Stomach (tissue), 9 donors: ENCODE results near the gene P4HB. TPM values are rescaled to one million over a fixed set of nuclear protein-coding genes. Genes with fewer than 3 reads are reported as not detected.

Experiments
- DNase-seq, 2 donors: peaks; one replicate each; pipeline versions ENCODE4 v3.0.0 to v3.0.0-alpha.2; 2013 to 2019
- H3K27ac ChIP-seq, 5 donors: fragments of 200-600 bp in 4 of 5; sonication (generic) in 4 of 5; one replicate each; pipeline ENCODE4 v1.5.1; 2013 to 2019; ENCODE audit warnings: mild to moderate bottlenecking in 1 of 5, moderate library complexity in 1 of 5
- H3K27me3 ChIP-seq, 3 donors: fragments of 200-600 bp; sonication (generic); one replicate each; pipeline ENCODE4 v1.5.1; 2017 to 2019; ENCODE audit warnings: mixed run types in 1 of 3
- H3K36me3 ChIP-seq, 4 donors: fragments of 200-600 bp; sonication (generic); 1 replicate in 3 of 4; 2 replicates in 1 of 4; pipeline ENCODE4 v1.5.1; 2016 to 2019
- H3K4me1 ChIP-seq, 4 donors: fragments of 200-600 bp; sonication (generic); one replicate each; pipeline ENCODE4 v1.5.1; 2016 to 2019
- H3K4me3 ChIP-seq, 4 donors: fragments of 200-600 bp; sonication (generic) in 3 of 4; one replicate each; pipeline ENCODE4 v1.5.1; 2016 to 2019; ENCODE audit warnings: mild to moderate bottlenecking in 1 of 4
- H3K9me3 ChIP-seq, 4 donors: fragments of 200-600 bp; sonication (generic); one replicate each; pipeline ENCODE4 v1.5.1; 2016 to 2019
- CTCF ChIP-seq, 7 experiments: fragments of 450-650 bp in 4 of 7; fragments of 200-600 bp in 3 of 7; sonication (generic) in 3 of 7; IDR thresholded peaks; one replicate each; pipeline ENCODE4 v1.5.1; 2016 to 2019; ENCODE audit warnings: antibody characterized with exemption in 7 of 7, control low read depth in 2 of 7, mild to moderate bottlenecking in 1 of 7
- EP300 ChIP-seq: sonication (generic); formaldehyde crosslinking; IDR thresholded peaks from one replicate; pipeline ENCODE4 v1.6.1; 2017; ENCODE audit warnings: antibody characterized with exemption
- POLR2A ChIP-seq, 4 donors: fragments of 450-650 bp; IDR thresholded peaks; one replicate each; pipeline ENCODE4 v1.6.1; 2016; ENCODE audit warnings: antibody characterized with exemption in 4 of 4, control low read depth in 2 of 4, mild to moderate bottlenecking in 1 of 4, moderate library complexity in 1 of 4
- POLR2AphosphoS5 ChIP-seq, 3 donors: sonication (generic); formaldehyde crosslinking; IDR thresholded peaks; one replicate each; pipeline ENCODE4 v1.6.1; 2016; ENCODE audit warnings: antibody characterized with exemption in 3 of 3
- WGBS, 5 donors: extraction: QIAGEN DNeasy Blood & Tissue Kit in 3 of 5; methylation state at CpG; one replicate each; pipeline versions ENCODE4 v1.1.5 to v1.1.7; 2013 to 2018; 5-methylcytosine and 5-hydroxymethylcytosine counted together
- intact Hi-C: fragments of 100-400 bp; cut with DNase I; formaldehyde crosslinking; loops from one replicate; pipeline ENCODE4 v1.15.1; 2023; ENCODE audit warnings: low total_unique reads
- polyA plus RNA-seq, 3 donors: library from polyadenylated mRNA; stranded (reverse); fragments of 200-250 nt; gene quantifications; one replicate each; pipeline ENCODE4 v1.2.3, GENCODE V29; 2013
- total RNA-seq, 5 donors: library from RNA; depleted of rRNA; stranded (reverse); fragments of >200 nt; gene quantifications; one replicate each; pipeline versions ENCODE4 v1.1.0 to v1.2.3, GENCODE V29; 2014 to 2016
- donor health status: healthy with polysubstance abuse.
- donor health status: Bipolar disorder and iron deficiency.
- donor health status: healthy.

Gene P4HB
- total and polyA plus RNA-seq, 8 donors = 401 to 1,308 (median 619) TPM

GRCh38 chr17:81821147-81821546 lies 39.2 kb downstream of the P4HB start:
- no peak for TF ChIP-seq POLR2A (IDR thresholded peaks at IDR 0.05)
- no peak for TF ChIP-seq CTCF (IDR thresholded peaks at IDR 0.05)
- TF ChIP-seq POLR2AphosphoS5 (IDR thresholded peaks at IDR 0.05) = no peak
- no peak for TF ChIP-seq EP300
- peaks cover 0 to 20% (median 0%) of the 10 kb centered on the region in 3 donors for H3K27me3 ChIP-seq
- no peak overlapping the region for H3K4me3 ChIP-seq
- H3K27ac ChIP-seq = peak overlapping the region; percentile 76 to 93 (median 87)
- H3K9me3 ChIP-seq = no peaks in the 10 kb centered on the region
- DNase-seq = no peak
- 68 to 84% (median 79%) methylated on average over 6 to 8 of the region's 8 CpGs for whole genome bisulfite sequencing, 5 donors
- H3K36me3 ChIP-seq = peaks cover 0 to 28% (median 26%) of the 10 kb centered on the region in 4 donors
- intact Hi-C loops = no loop called here
- H3K4me1 ChIP-seq = peaks cover 16 to 32% (median 20%) of the 10 kb centered on the region in 4 donors

GRCh38 chr17:81819708-81820107 lies 40.6 kb downstream of the P4HB start:
- no peak for TF ChIP-seq EP300
- no peak for TF ChIP-seq POLR2AphosphoS5 (IDR thresholded peaks at IDR 0.05)
- no peak for TF ChIP-seq POLR2A (IDR thresholded peaks at IDR 0.05)
- TF ChIP-seq CTCF (IDR thresholded peaks at IDR 0.05) = no peak
- Histone ChIP-seq H3K27me3 (peaks cover 0 to 28% (median 0%) of the 10 kb centered on the region in 3 donors), H3K9me3 (no peaks in the 10 kb centered on the region), H3K27ac (no peak overlapping the region), H3K4me1 (peaks cover 16 to 39% (median 25%) of the 10 kb centered on the region in 4 donors), H3K4me3 (no peak overlapping the region), H3K36me3 (peaks cover 0 to 25% (median 24%) of the 10 kb centered on the region in 4 donors)
- whole genome bisulfite sequencing, 5 donors = 39 to 49% (median 44%) methylated on average over 7 to 13 of the region's 13 CpGs
- intact Hi-C loops = no loop called here
- no peak for DNase-seq

GRCh38 chr17:81817758-81818147 lies 42.6 kb downstream of the P4HB start:
- Histone ChIP-seq H3K4me1 (peaks cover 16 to 32% (median 23%) of the 10 kb centered on the region in 4 donors), H3K4me3 (no peak overlapping the region), H3K27me3 (peaks cover 0 to 43% (median 3%) of the 10 kb centered on the region in 3 donors), H3K27ac (no peak overlapping the region), H3K9me3 (no peaks in the 10 kb centered on the region), H3K36me3 (peaks cover 0 to 5% (median 4%) of the 10 kb centered on the region in 4 donors)
- intact Hi-C loops = no loop called here
- DNase-seq = no peak
- TF ChIP-seq POLR2A (IDR thresholded peaks at IDR 0.05) (no peak), POLR2AphosphoS5 (IDR thresholded peaks at IDR 0.05) (no peak), CTCF (IDR thresholded peaks at IDR 0.05) (no peak), EP300 (no peak)
- WGBS, 5 donors = 54 to 66% (median 60%) methylated on average over 7 of the region's 7 CpGs

- intact Hi-C loops = no loop called here
Observed at GRCh38 chr17:81815646-81815986, 44.7 kb downstream of the P4HB start.

More at GRCh38 chr17:81815646-81815986, 44.7 kb downstream of the P4HB start:
- DNase-seq = peak in 1 of 2 donors; percentile 76
- 40 to 59% (median 44%) methylated on average over 2 of the region's 2 CpGs for WGBS, 5 donors
- peaks cover 0 to 14% (median 5%) of the 10 kb centered on the region in 4 donors for H3K4me1 ChIP-seq
- H3K4me3 ChIP-seq = no peak overlapping the region
- H3K27me3 ChIP-seq = peaks cover 0 to 65% (median 16%) of the 10 kb centered on the region in 3 donors
- H3K9me3 ChIP-seq = no peaks in the 10 kb centered on the region
- no peak for TF ChIP-seq CTCF (IDR thresholded peaks at IDR 0.05)
- H3K27ac ChIP-seq = peak overlapping the region in 1 of 5 donors; percentile 20
- H3K36me3 ChIP-seq = no peaks in the 10 kb centered on the region
